Stimulated activated memory B cell treated with anti-CD40 and anti-IgM and Interleukin-4, amounts not matched to agents 10 μg/mL and 1 μg/mL and 100 μg/mL, for 72 hours (primary cell): Measurements from ENCODE around the gene MGAT5B.

Experiments used
- ATAC-seq: fragments of 150-1000 bp; cut with Tn5 transposase; 2 replicates; pipeline ENCODE4 v1.10.0; 2021
- H3K27ac Mint-ChIP-seq: one replicate; pipeline ENCODE4 v1.8.0; 2022; ENCODE audit warnings: mild to moderate bottlenecking, mixed read lengths
- H3K27me3 Mint-ChIP-seq: one replicate; pipeline ENCODE4 v1.8.0; 2022; ENCODE audit warnings: mixed read lengths
- H3K36me3 Mint-ChIP-seq: one replicate; pipeline ENCODE4 v1.8.0; 2022; ENCODE audit warnings: mixed read lengths
- H3K4me1 Mint-ChIP-seq: one replicate; pipeline ENCODE4 v1.8.0; 2022; ENCODE audit warnings: mixed read lengths
- H3K4me3 Mint-ChIP-seq: one replicate; pipeline ENCODE4 v1.8.0; 2022; ENCODE audit warnings: mild to moderate bottlenecking, moderate library complexity, mixed read lengths
- H3K9me3 Mint-ChIP-seq: one replicate; pipeline ENCODE4 v1.8.0; 2022; ENCODE audit warnings: mixed read lengths

The MGAT5B gene

DNA sequence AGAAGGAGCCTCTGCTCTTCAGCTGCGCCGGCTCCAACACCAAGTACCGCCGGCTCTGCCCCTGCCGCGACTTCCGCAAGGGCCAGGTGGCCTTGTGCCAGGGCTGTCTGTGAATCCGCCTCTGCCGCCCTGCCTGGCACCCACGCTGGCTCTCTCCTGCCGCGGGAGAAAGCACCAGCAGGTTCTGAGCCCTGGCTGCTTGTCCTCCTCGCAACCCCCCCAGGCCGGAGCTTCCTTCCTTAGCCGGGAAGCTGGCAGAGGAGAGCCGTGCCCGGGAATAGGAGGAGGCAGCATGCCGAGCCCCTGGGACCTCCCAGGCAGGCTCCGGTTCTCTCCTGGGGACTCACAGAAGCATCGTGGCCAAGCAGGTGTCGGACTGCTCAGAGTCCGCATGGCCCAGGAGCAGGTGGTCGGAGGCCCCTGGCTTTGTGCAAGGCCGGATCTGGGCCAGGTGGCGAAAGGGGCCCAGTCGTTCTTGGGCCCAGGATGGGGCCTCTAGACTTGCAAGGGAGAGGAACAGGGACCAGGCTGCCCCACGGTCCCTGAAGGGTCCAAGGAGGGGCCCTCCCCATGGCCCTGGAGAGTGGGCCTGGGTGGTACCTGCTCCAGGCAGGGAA lies 80.6 kb downstream of the MGAT5B start:
- Mint-ChIP-seq H3K4me1 (no peaks in the 10 kb centered on the region), H3K4me3 (no peak overlapping the region), H3K27ac (no peak overlapping the region), H3K36me3 (no peaks in the 10 kb centered on the region), H3K9me3 (no peaks in the 10 kb centered on the region), H3K27me3 (peaks cover 37% of the 10 kb centered on the region)
- ATAC-seq, result no peak

DNA sequence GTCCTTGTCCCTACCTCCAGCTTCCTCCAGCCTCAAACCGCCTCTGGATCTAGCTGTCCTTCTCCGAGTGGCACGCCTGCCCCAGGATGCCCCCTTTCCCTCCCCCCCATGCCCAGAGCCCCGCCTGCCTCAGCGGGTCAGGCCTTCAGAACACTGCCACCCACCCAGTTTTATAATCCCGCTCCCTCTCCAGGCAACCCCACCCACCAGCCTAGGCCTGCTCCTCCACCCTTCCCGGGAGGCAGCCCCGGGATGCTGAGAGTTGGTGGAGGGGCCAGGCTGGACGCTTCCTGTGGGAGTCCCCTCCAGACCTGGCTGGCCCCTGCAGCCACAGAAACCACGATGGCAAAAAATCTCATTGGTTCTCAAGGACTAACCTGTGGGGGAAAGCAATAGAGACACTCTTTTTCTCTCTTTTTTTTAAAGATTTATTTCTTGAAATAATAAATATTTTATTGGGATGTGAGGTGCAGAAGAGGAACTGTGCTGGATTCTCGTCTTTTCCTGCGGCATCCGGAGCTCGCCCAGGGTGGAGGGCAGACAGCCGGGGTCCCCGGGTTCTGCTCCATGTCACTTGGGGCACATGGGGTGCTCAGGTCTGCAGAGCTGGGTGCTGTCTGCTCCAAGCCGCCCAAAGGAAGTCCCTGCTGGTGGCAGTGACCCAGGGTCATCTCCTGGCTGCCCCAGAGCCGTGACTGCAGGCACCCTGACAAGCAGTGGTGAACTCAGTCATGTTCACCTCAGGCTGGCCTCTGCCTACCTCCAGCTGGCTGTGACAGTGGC lies 81.9 kb downstream of the MGAT5B start:
- no peaks in the 10 kb centered on the region for H3K9me3 Mint-ChIP-seq

DNA sequence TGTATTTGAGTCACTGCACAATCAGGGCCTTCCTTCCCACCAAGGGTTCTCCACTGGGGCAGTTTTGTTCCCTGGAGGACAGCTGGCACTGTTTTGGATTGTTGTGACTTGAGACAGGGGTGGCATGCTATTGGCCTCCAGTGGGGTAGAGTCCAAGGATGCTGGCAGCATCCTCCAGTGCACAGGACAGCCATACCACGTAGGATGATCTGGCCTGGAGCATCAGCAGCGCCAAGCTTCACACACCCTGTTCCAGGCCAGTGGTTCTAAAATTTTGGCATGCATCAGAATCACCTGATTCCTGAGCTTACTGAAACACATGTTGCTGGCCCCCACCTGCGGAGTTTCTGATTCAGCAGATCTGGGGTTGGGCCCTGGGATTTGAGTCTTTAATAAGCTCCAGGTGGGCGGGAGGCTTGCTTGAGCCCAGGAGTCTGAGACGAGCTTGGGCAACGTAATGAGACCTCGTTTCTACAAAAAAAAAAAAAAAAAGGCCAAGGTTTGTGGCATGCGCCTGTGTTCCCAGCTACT lies 83.2 kb downstream of the MGAT5B start:
- no peak for ATAC-seq
- no peaks in the 10 kb centered on the region for H3K9me3 Mint-ChIP-seq
- no peak overlapping the region for H3K4me3 Mint-ChIP-seq
- no peaks in the 10 kb centered on the region for H3K4me1 Mint-ChIP-seq
- H3K36me3 Mint-ChIP-seq, result no peaks in the 10 kb centered on the region
- peaks cover 24% of the 10 kb centered on the region for H3K27me3 Mint-ChIP-seq
- H3K27ac Mint-ChIP-seq, result no peak overlapping the region

More for the DNA sequence above, 81.9 kb downstream of the MGAT5B start:
- Mint-ChIP-seq H3K4me1 (no peaks in the 10 kb centered on the region), H3K36me3 (no peaks in the 10 kb centered on the region), H3K27ac (no peak overlapping the region), H3K27me3 (peaks cover 24% of the 10 kb centered on the region), H3K4me3 (no peak overlapping the region)
- ATAC-seq, result no peak

DNA sequence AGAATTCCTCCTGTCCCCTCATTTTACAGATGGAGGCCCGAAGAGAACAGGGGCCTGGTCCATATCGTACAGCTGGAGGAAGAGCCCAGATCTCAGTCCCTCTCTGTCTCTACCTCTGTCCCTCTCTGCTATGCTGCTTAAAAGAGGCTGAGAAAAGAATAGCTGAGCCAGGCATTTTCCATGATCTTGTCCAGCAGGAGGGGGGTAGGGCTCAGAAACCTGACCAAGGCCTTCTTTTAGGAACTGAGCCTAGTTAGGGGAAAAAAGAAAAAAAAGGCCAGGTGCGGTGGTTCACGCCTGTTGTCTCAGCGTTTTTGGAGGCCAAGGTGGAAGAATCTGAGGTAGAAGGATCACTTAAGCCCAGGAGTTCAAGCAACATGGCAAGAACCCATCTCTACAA lies 84.2 kb downstream of the MGAT5B start:
- H3K36me3 Mint-ChIP-seq, result no peaks in the 10 kb centered on the region
- ATAC-seq, result no peak
- H3K27me3 Mint-ChIP-seq, result peaks cover 24% of the 10 kb centered on the region
- H3K4me1 Mint-ChIP-seq, result peaks cover 9% of the 10 kb centered on the region
- no peaks in the 10 kb centered on the region for H3K9me3 Mint-ChIP-seq
- H3K27ac Mint-ChIP-seq, result no peak overlapping the region
- H3K4me3 Mint-ChIP-seq, result no peak overlapping the region

DNA sequence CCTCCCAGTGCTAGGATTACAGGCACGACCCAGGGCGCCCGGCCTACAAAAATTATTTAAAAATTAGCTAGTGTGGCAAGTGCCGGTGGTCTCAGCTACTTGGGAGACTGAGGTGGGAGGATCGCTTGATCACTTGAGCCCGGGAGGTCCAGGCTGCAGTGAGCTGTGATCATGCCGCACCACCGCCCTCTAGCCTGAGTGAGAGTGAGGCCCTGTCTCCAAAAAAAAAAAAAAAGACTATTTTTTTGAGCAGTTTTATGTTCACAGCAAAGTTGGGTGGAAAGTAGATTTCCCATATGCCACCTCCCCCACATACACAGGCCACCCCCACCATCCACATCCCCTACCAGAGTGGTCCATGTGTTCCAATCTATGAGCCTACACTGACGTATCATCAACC lies 84.9 kb downstream of the MGAT5B start:
- no peak overlapping the region for H3K4me3 Mint-ChIP-seq
- H3K9me3 Mint-ChIP-seq, result no peaks in the 10 kb centered on the region
- H3K27ac Mint-ChIP-seq, result no peak overlapping the region
- H3K27me3 Mint-ChIP-seq, result peaks cover 22% of the 10 kb centered on the region
- H3K4me1 Mint-ChIP-seq, result peaks cover 15% of the 10 kb centered on the region
- no peak for ATAC-seq
- H3K36me3 Mint-ChIP-seq, result no peaks in the 10 kb centered on the region

DNA sequence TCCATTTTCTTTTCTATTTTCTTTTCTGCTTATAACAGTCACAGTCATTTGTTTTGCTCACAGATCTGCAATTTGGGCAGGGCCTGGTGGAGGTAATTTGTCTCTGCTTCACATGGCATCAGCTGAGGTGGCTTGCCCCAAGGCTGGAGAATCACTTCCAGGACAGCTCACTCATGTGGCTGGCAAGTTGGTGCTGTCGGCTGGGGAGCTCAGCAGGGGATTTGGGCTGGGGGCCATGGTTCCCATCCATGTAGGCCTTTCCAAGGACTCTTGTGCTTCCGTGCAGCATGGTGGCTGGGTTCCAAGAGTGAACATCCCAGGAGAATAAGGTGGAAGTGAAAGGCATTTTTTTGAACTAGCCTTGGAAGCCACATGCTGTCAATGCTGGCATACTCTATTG lies 85.7 kb downstream of the MGAT5B start:
- ATAC-seq, result no peak
- Mint-ChIP-seq H3K27me3 (peaks cover 22% of the 10 kb centered on the region), H3K4me3 (no peak overlapping the region), H3K27ac (no peak overlapping the region), H3K36me3 (no peaks in the 10 kb centered on the region), H3K9me3 (no peaks in the 10 kb centered on the region), H3K4me1 (peaks cover 24% of the 10 kb centered on the region)

DNA sequence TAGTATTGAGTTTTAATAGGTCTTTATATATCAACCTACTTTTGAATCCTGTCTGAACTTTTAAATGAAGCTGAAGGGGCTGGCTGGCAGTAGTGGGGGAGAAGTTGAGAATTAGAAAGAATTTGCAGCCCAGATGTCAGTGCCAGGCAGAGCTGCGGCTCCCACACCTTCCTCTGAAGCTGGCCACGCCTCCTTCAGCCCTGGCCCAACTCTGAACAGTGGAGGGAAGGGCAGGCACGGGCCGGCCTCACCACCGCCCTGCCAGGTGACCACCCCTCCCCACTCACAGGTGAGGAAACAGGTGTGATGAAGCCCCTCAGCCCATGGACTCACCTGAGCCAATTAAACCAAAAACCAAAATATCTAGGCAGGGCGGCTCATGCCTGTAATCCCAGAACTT lies 87.0 kb downstream of the MGAT5B start:
- no peak overlapping the region for H3K4me3 Mint-ChIP-seq
- no peaks in the 10 kb centered on the region for H3K9me3 Mint-ChIP-seq
- H3K36me3 Mint-ChIP-seq, result no peaks in the 10 kb centered on the region
- peaks cover 23% of the 10 kb centered on the region for H3K27me3 Mint-ChIP-seq
- ATAC-seq, result no peak
- peaks cover 37% of the 10 kb centered on the region for H3K4me1 Mint-ChIP-seq
- H3K27ac Mint-ChIP-seq, result no peak overlapping the region

DNA sequence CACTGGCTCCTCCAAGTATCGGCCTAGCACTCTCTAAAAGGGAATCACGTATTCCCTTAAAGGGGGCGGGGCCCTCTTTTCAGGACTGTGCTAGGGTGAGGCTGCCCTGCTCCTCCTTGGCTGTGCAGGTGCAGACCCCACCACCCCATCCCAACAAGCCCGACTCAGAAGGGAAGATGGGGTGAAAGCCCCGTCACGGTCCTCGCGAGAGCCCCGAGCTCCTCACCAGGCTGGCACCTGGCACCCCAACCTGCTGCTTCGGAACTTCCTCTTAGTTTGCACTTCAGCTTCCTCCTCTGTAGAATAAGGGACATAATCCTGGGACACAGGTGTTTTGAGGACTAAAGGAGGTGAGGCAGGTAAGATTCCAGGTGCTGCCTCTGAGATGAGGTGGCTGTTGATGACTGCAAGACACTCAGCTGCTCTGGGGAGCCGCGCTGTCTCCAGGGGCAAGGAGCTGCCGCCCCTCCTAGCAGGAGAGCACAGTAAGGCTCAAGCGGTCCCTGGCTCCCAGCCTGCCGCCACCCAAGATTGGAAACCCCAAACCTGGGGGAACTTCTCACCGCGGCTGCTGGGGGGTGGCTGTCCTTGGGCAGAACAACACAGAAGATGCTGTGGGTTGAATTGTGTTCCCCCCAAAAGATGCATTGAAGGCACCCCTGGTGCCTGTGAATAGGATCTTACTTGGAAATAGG lies 88.8 kb downstream of the MGAT5B start:
- Mint-ChIP-seq H3K9me3 (no peaks in the 10 kb centered on the region), H3K4me3 (peak overlapping the region; percentile 86), H3K27ac (peak overlapping the region; percentile 81), H3K27me3 (peaks cover 34% of the 10 kb centered on the region), H3K4me1 (peaks cover 39% of the 10 kb centered on the region), H3K36me3 (no peaks in the 10 kb centered on the region)
- no peak for ATAC-seq

DNA sequence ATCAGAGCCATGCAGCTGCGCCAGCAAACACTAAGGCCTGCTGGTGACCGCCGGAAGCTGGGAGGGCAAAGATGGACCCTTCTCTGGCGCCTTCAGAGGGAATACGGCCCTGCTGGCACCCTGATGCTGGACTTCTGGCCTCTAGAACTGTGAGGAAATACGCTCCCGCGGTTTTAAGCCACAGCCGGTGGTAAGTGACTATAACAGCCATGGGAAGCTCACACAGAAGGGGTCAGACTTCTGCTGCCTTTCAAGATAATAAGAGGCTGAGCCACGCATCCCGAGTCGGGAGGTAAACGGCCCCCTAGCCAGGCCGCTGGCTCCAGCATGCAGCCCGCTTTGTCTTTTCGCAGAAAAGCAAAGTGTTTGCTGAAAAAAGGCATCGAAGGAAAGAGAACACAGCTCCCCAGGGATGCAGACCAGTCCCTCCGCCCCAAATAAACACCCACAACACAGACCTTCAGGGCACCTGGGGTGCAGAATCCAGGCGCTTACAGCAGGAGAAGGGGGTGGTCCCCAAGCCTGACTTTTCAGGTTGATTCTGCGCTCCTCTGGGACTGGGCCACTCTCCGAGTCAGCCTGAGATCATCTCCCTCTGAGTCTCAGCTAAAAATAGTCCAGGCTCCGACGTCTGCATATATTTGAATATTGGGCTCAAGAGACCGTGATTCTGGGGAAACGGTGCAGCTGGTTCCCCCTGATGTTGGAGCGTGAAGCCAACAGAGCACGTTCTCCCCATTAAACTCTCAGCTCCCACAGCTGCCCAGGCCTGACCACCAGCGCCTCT lies 89.7 kb downstream of the MGAT5B start:
- peaks cover 43% of the 10 kb centered on the region for H3K27me3 Mint-ChIP-seq
- no peaks in the 10 kb centered on the region for H3K9me3 Mint-ChIP-seq
- H3K4me1 Mint-ChIP-seq, result peaks cover 39% of the 10 kb centered on the region
- peak; percentile 95 for ATAC-seq
- peak overlapping the region; percentile 81 for H3K27ac Mint-ChIP-seq
- H3K4me3 Mint-ChIP-seq, result peak overlapping the region; percentile 86
- no peaks in the 10 kb centered on the region for H3K36me3 Mint-ChIP-seq

DNA sequence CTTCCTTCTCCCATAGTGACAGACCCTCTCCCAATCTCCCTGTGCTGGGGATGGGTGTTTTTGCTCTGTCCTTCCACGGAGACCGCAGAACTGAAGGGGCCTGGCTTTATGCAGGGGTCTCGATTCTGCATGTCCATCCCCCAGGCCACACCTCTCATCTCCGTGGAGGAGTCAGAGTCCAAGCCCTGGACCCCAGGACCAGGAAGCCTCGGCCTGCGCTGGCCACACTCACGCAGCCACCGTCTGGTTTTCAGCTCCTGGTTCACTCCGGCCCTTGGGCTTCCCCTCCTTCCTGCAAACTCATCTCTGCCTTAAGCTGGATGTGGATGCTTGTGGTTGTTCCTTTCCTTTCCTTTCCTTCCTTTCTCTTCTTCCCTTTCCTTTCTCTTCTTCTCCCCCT lies 90.8 kb downstream of the MGAT5B start:
- H3K4me3 Mint-ChIP-seq, result peak overlapping the region; percentile 53
- H3K27me3 Mint-ChIP-seq, result peaks cover 54% of the 10 kb centered on the region
- no peaks in the 10 kb centered on the region for H3K9me3 Mint-ChIP-seq
- peaks cover 39% of the 10 kb centered on the region for H3K4me1 Mint-ChIP-seq
- H3K27ac Mint-ChIP-seq, result peak overlapping the region; percentile 81
- peaks cover 5% of the 10 kb centered on the region for H3K36me3 Mint-ChIP-seq
- no peak for ATAC-seq

DNA sequence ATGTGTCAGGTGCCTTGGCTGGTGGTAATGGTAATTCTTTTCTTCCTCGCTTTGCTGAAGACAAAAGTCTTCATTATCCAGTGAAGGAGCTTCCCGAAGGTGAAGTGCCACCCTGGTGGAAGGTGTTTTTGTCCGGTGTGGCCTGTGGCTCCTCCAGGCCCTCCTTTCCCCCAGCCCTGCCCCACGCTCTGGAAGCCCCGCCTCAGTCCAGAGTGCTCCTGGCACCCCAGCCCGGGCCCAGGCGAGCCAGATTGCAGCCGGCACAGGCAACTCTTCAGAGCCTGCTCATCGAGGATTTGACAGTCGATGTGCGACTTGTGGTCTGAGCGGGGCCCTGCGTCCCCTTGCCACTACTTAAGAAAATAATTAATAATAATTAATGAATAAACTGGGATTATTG lies 93.7 kb downstream of the MGAT5B start:
- Mint-ChIP-seq H3K27ac (no peak overlapping the region), H3K4me1 (peaks cover 35% of the 10 kb centered on the region), H3K27me3 (peaks cover 76% of the 10 kb centered on the region), H3K9me3 (no peaks in the 10 kb centered on the region), H3K4me3 (no peak overlapping the region), H3K36me3 (peaks cover 5% of the 10 kb centered on the region)
- ATAC-seq, result no peak

DNA sequence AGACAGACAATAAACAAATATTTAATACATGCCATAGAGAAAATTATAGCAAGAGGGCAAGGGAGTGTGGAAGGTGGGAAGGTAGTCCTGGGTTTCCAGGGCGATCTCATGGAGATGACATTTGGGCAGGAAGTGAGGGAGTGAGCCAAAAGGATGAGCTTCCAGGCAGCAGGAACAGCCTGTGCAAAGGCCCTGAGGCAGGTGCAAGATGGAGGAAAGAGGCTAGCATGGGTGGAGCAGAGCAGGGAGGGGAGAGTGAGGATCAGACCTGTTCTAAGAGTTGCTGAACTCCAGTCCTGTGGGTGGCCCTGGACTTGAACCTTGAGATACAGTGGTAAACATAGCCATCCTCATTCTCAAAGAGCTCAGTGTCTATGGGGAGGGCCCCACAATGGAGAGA lies 94.7 kb downstream of the MGAT5B start:
- H3K9me3 Mint-ChIP-seq, result no peaks in the 10 kb centered on the region
- H3K36me3 Mint-ChIP-seq, result peaks cover 5% of the 10 kb centered on the region
- no peak overlapping the region for H3K4me3 Mint-ChIP-seq
- no peak overlapping the region for H3K27ac Mint-ChIP-seq
- H3K27me3 Mint-ChIP-seq, result peaks cover 86% of the 10 kb centered on the region
- peaks cover 25% of the 10 kb centered on the region for H3K4me1 Mint-ChIP-seq
- ATAC-seq, result no peak

DNA sequence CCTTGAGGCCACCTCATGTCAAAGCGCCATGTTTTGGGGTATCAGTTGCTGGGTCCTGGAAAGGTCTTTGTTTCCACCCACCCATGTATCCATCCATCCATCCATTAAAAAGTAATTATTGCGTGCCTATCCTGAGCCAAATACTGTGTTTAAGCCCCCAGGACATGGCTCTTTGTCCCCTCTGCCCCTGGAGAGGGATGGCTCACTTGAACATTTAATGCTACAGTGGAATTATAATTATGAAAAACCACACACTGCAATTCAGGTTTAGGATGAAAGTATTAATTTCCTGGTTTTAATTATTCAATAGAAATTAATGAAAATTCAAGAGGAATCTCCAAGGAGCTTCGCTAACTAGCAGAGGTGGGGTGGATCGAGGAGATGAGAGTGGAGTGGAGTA lies 97.8 kb downstream of the MGAT5B start:
- Mint-ChIP-seq H3K9me3 (no peaks in the 10 kb centered on the region), H3K36me3 (peaks cover 5% of the 10 kb centered on the region), H3K4me3 (no peak overlapping the region), H3K27me3 (peaks cover 86% of the 10 kb centered on the region), H3K4me1 (peaks cover 24% of the 10 kb centered on the region), H3K27ac (no peak overlapping the region)
- no peak for ATAC-seq

DNA sequence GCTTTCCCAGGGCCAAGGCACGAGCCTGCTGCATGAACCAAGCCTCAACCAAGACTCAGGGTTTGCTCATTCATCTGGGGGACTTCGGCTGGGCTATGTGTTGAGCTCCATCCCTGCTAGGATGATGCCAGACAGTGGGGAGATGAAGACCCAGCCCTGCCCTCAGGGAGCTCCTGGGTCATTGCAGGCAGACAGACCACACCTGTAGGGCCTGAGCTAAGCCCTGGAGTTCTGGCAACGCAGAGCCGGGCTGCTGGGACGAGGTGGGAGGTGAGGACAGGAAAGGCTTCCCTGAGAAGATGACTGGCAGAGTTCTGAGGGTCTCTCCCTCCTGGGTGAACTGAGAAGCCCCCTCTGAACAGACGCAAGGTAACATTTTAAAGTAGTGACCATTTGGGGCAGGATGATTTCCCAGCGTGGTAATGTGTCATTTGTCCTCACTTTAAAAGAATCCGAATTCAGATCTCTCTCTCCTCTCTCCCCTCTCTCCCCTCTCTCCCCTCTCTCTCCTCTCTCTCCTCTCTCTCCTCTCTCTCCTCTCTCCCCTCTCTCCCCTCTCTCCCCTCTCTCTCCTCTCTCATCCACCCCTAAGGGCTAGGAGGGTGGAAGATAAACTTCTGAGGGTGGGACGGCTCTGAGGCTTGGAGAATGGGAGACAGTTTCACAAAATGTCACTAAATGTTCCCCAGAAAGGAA lies 98.4 kb downstream of the MGAT5B start:
- ATAC-seq, result no peak
- Mint-ChIP-seq H3K4me1 (peaks cover 24% of the 10 kb centered on the region), H3K27me3 (peaks cover 88% of the 10 kb centered on the region), H3K27ac (no peak overlapping the region), H3K36me3 (peaks cover 5% of the 10 kb centered on the region), H3K4me3 (no peak overlapping the region), H3K9me3 (no peaks in the 10 kb centered on the region)
